Inflammatory macrophage (primary cell): ENCODE results near the gene USP17L27.
"Not testable (repeated sequence)": the region's sequence is repeated elsewhere in the genome, so short reads cannot be mapped to it uniquely, and the experiment has no call there.

Source experiments
- DNase-seq, 2 donors: peaks; one replicate each; pipeline ENCODE4 v3.0.0-alpha.2; 2020 to 2022
- total RNA-seq, 18 experiments: gene quantifications; one replicate each; lab custom pipeline; 2026; ENCODE audit warnings: mixed read lengths in 6 of 18, inconsistent platforms in 2 of 18; lab: John Stamatoyannopoulos, UW

Gene USP17L27, protein sequence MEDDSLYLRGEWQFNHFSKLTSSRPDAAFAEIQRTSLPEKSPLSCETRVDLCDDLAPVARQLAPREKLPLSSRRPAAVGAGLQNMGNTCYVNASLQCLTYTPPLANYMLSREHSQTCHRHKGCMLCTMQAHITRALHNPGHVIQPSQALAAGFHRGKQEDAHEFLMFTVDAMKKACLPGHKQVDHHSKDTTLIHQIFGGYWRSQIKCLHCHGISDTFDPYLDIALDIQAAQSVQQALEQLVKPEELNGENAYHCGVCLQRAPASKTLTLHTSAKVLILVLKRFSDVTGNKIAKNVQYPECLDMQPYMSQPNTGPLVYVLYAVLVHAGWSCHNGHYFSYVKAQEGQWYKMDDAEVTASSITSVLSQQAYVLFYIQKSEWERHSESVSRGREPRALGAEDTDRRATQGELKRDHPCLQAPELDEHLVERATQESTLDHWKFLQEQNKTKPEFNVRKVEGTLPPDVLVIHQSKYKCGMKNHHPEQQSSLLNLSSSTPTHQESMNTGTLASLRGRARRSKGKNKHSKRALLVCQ
- total RNA-seq: 0 reads per million in 18 experiments

DNA sequence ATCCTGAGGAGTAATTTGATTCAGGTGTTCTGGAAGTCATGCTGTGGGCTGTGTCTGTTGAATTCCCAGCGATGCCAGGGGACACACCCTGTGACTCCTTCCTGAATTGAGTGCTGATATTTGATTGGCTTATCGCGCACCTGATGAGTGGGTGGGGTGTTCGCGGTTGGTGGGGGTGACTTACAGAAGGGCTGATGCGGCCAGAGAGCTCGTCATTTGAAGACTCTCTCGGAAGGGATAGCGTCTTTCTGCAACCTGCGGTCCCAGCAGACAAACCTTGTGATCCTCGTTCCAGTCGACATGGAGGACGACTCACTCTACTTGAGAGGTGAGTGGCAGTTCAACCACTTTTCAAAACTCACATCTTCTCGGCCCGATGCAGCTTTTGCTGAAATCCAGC, at the start of gene USP17L27:
USP17L27 (plus strand) TSS at position 301 of the 400 bp plus-strand sequence; CDS start at position 301, 0 bp downstream.
- DNase-seq: not testable (repeated sequence)

DNA sequence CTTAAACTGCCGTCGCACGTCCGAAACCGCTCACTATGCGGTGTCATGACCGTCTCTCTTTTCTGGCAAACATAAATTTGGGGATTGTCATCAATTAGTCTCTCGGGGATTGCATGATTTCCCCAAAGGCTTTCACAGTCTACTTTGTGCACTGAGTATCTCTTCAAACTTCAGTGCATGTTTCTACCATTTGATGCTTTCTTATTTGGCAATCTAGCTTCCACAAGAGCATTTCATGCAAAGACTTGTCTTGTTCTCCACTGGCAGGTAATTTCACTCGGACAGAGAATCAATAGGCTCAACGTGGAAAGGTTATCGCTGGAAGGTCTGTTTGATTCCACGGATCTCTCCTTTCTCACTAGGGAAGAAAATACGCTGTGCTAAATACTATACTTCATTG, 19.8 kb upstream of the USP17L27 start:
- not testable (repeated sequence) for DNase-seq

DNA sequence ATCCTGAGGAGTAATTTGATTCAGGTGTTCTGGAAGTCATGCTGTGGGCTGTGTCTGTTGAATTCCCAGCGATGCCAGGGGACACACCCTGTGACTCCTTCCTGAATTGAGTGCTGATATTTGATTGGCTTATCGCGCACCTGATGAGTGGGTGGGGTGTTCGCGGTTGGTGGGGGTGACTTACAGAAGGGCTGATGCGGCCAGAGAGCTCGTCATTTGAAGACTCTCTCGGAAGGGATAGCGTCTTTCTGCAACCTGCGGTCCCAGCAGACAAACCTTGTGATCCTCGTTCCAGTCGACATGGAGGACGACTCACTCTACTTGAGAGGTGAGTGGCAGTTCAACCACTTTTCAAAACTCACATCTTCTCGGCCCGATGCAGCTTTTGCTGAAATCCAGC, 19.1 kb upstream of the USP17L27 start, which contains the start of gene USP17L24:
USP17L24 (plus strand) TSS at position 301 of the 400 bp plus-strand sequence; CDS start at position 301, 0 bp downstream.
- DNase-seq: not testable (repeated sequence)

GRCh38 chr4:9329611-9330010, 14.3 kb upstream of the USP17L27 start, which contains the start of gene USP17L25:
Gene USP17L25 (plus strand): TSS chr4:9329911. CDS start chr4:9329911, 0 bp downstream.
- not testable (repeated sequence) for DNase-seq

DNA sequence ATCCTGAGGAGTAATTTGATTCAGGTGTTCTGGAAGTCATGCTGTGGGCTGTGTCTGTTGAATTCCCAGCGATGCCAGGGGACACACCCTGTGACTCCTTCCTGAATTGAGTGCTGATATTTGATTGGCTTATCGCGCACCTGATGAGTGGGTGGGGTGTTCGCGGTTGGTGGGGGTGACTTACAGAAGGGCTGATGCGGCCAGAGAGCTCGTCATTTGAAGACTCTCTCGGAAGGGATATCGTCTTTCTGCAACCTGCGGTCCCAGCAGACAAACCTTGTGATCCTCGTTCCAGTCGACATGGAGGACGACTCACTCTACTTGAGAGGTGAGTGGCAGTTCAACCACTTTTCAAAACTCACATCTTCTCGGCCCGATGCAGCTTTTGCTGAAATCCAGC, 9.6 kb upstream of the USP17L27 start, which contains the start of gene USP17L26:
USP17L26 (plus strand) TSS at position 301 of the 400 bp plus-strand sequence; CDS start at position 301, 0 bp downstream.
- not testable (repeated sequence) for DNase-seq

DNA sequence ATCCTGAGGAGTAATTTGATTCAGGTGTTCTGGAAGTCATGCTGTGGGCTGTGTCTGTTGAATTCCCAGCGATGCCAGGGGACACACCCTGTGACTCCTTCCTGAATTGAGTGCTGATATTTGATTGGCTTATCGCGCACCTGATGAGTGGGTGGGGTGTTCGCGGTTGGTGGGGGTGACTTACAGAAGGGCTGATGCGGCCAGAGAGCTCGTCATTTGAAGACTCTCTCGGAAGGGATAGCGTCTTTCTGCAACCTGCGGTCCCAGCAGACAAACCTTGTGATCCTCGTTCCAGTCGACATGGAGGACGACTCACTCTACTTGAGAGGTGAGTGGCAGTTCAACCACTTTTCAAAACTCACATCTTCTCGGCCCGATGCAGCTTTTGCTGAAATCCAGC, 4.8 kb upstream of the USP17L27 start, which contains the start of gene USP17L5:
USP17L5 (plus strand) TSS at position 301 of the 400 bp plus-strand sequence; CDS start at position 301, 0 bp downstream.
- not testable (repeated sequence) for DNase-seq

- DNase-seq: not testable (repeated sequence)
These were observed 4.6 kb downstream of the USP17L27 start, which contains the start of gene USP17L28 for GRCh38 chr4:9348593-9348992. Gene USP17L28 (plus strand): TSS chr4:9348893. CDS start chr4:9348893, 0 bp downstream.

DNA sequence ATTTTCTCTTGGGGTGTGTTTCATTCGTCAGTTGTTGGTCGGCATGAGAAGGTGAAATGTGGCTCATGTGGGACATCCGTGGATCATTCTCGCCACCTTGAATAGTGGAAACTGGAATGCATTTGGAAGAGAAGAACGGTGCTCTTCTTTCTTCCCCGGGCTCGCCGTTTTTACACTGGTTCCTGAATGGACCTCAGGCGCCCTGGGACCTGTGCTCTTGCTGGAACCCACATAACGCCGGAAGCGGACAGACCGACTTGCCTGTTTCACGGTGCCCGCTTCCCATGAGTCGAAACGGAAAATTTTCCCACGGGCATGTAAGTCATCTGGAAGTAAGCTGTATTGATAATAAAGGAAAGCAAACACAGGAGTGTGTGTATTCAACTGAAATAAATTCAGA, 6.9 kb downstream of the USP17L27 start:
- DNase-seq: not testable (repeated sequence)

DNA sequence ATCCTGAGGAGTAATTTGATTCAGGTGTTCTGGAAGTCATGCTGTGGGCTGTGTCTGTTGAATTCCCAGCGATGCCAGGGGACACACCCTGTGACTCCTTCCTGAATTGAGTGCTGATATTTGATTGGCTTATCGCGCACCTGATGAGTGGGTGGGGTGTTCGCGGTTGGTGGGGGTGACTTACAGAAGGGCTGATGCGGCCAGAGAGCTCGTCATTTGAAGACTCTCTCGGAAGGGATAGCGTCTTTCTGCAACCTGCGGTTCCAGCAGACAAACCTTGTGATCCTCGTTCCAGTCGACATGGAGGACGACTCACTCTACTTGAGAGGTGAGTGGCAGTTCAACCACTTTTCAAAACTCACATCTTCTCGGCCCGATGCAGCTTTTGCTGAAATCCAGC, 9.4 kb downstream of the USP17L27 start, which contains the start of gene USP17L29:
USP17L29 (plus strand) TSS at position 301 of the 400 bp plus-strand sequence; CDS start at position 301, 0 bp downstream.
- not testable (repeated sequence) for DNase-seq

DNA sequence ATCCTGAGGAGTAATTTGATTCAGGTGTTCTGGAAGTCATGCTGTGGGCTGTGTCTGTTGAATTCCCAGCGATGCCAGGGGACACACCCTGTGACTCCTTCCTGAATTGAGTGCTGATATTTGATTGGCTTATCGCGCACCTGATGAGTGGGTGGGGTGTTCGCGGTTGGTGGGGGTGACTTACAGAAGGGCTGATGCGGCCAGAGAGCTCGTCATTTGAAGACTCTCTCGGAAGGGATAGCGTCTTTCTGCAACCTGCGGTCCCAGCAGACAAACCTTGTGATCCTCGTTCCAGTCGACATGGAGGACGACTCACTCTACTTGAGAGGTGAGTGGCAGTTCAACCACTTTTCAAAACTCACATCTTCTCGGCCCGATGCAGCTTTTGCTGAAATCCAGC, 18.9 kb downstream of the USP17L27 start, which contains the start of gene USP17L30:
USP17L30 (plus strand) TSS at position 301 of the 400 bp plus-strand sequence; CDS start at position 301, 0 bp downstream.
- not testable (repeated sequence) for DNase-seq

DNA sequence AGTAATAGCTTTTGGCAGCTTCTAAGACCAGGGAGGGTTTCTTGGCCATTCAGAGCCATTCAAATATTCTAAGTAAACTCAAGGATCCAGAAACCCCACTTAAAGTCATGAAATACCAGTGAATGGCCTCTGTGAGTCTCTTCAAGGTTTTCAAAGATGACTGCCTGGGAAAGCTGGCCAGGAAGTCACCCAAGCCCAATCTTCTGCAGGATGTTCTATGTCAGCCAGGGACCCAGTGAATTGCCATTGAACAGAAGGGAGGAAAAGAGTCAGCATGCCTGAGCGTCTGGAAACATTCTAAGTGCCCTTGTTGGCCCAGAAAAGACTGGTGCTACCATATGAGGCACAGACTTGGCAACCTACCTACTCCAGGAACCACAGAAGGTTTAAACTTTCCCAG, 35.9 kb downstream of the USP17L27 start:
- not testable (repeated sequence) for DNase-seq

- not testable (repeated sequence) for DNase-seq
These were observed 37.1 kb downstream of the USP17L27 start for GRCh38 chr4:9381012-9381534.

DNA sequence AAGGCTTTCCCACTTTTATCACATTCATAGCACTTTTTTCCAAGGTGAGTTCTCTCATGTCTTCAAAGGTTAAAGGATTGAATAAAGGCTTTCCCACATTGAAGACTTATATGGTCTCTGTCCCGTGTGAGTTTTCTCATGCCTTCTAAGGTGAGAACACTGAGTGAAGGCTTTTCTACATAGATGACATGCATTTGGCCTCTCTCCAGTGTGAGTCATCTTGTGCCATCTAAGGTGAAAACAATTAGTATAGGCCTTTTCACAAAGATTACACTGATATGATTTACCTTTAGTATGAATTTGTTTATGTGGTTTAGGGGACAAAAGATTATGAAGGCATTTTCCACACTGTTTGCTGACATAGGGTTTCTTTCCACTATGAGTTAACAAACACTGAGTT, 40.2 kb downstream of the USP17L27 start:
- no peak for DNase-seq

GRCh38 chr4:9389001-9389400, 45.1 kb downstream of the USP17L27 start:
- DNase-seq: not testable (repeated sequence)
